Measurements from ENCODE around the gene SMIM45.

DNA sequence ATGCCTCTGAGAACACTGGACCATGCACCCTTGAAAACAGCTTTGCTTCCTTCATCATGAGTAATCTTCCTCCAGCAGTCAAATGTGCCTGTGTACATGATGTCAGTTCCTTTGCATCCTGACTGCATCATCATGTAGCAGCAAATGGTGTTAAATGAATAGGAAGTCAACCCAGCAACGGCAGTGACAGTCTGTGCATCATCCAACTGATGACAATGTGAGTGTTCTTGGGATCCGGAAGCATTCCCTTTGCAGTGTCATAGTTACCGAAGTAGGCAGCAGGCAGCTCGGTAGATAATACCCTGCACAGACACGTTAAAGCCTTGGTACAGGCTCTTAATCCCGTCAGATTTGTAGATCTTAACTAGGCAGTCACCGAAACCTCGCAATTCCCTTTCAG is 49.2 kb downstream of the SMIM45 start:
- TF ChIP-seq POLR2A (IDR thresholded peaks at IDR 0.05; ENCODE audit: low read depth, low read length) (no peak), POLR2AphosphoS5 (IDR thresholded peaks at IDR 0.05; ENCODE audit: low read depth, low read length) (no peak), TAF1 (IDR thresholded peaks at IDR 0.05; ENCODE audit: low read depth, low read length) (no peak)
